Retinal pigment epithelial cell (primary cell): Measurements from ENCODE around the gene TNS4.
A peak's percentile ranks its signal among the peaks of the same experiment; 100 is the strongest.

Source experiments
- DNase-seq: peaks from one replicate; pipeline ENCODE4 v3.0.0-alpha.2; 2010; ENCODE audit warnings: low read depth
- H3K4me3 ChIP-seq: 2 replicates; pipeline ENCODE4 v1.5.1; 2011; ENCODE audit warnings: mild to moderate bottlenecking, low read length, control low read depth, moderate library complexity
- TF ChIP-seq, protein P1 (sequence below): conservative IDR thresholded peaks from 2 replicates; pipeline ENCODE4 v1.5.1; 2011; ENCODE audit warnings: low read depth, low read length, control low read depth, inconsistent platforms

The TNS4 gene

DNA sequence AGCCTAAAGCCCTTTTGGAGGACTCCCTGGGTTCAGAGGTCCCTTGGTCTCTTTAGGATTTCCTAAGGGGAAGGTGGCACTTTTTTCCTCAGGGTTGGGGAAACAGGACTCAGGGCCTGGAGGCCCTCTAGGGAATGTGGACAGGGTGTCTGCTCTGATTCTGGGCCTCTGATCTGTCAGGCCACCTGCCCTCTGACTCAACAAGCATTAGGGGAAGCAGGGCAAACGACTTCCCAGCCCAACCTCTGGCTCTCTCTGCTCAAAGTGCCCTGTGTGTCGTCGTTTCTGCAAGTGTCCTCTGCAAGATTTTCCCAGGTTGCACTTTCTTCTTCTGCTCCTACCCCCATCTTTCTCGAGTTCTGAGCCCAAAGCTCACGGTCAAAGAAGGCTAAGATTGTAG is 64.8 kb downstream of the TNS4 start:
- no peak overlapping the region for H3K4me3 ChIP-seq
- DNase-seq: no peak
- TF ChIP-seq, protein P1, sequence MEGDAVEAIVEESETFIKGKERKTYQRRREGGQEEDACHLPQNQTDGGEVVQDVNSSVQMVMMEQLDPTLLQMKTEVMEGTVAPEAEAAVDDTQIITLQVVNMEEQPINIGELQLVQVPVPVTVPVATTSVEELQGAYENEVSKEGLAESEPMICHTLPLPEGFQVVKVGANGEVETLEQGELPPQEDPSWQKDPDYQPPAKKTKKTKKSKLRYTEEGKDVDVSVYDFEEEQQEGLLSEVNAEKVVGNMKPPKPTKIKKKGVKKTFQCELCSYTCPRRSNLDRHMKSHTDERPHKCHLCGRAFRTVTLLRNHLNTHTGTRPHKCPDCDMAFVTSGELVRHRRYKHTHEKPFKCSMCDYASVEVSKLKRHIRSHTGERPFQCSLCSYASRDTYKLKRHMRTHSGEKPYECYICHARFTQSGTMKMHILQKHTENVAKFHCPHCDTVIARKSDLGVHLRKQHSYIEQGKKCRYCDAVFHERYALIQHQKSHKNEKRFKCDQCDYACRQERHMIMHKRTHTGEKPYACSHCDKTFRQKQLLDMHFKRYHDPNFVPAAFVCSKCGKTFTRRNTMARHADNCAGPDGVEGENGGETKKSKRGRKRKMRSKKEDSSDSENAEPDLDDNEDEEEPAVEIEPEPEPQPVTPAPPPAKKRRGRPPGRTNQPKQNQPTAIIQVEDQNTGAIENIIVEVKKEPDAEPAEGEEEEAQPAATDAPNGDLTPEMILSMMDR: no peak

DNA sequence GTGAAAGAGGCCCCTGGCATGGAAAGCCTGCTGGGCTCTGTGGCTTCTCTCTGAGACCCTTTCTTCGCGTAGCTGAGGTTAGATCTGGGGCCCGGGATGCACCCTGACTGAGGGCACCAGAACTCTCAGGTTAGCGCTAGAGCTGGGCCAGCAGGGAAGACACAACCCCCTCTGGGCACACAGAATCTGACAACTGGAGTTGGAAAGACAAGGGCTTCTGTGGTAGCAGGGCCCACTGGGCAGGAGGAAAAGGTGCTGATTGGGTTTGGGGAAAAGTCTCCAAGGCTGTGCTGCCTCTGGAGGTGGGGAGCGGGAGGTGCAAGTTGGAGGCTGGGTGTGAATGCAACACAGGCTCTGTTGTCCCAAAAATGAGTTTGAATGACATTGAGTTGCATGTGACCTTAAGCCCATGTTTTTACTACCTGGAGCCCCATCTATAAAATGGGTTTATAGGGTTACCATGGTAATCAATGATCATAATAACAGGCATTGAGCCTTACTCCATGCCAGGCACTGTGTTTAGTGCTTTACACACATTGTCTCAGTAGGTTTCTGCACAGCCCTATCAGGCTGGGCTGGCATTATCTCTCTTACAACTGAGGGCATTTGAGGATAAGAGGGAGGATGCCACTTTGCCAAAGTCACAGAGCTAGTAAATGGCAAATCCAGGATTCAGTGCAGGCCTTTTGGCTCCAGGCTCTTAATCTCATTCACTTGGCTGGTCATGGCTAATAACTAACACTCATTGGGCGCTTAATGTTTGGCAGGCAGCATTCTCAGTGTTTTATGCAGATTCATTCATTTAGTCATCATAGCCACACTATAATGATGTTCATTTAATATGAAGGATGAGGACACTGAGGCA is 67.6 kb downstream of the TNS4 start:
- DNase-seq: no peak
- no peak overlapping the region for H3K4me3 ChIP-seq
- TF ChIP-seq, protein P1: peak; percentile 61

DNA sequence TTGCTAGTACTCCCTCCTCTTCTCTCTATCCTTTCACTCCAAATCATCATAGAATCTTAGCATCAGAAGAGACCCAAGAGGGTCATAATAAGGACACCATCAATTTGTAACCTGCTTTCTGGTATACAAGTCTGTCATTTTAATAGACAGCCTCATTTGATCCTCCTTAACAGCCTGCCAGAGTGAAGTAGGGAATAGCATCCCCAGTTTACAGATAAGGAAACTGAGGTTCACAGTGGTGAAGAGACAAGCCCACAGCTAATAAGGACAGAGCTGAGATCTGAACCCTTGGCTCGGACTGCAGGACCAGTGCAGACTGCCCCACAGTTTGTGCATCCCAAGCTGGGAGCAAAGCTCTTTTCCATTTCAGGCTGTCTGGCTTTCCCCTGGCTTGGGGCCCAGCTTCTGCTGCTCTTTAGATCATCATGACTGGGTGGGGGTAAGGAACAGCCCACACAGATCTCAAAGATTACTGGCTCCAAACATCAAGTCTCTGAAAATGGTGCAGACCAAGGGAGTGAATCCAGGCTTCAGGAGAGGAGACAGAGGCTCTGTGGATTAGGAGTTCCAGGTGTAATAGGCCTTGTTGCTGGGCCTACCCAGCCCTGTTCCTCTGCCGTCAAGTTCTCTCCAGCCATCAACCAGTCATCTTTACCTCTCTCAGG is 68.4 kb downstream of the TNS4 start:
- TF ChIP-seq, protein P1: no peak
- no peak overlapping the region for H3K4me3 ChIP-seq
- DNase-seq: no peak

DNA sequence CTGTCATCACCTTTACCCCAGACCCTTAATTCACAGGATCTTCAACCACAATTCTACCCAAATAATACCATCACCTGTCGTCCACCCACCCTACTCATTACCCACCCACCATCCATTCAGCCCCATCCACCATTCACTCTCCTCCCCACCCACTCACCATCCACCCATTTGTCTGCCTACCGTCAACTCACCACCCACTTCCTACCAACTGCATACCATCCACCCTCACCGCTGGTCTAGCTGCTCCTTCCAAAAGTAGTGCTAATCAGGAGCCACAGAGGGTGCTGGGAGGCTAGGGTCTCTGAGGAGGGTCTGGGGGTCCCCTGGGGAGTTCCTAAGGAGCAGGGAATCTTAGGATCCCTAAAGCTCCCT is 70.2 kb downstream of the TNS4 start:
- H3K4me3 ChIP-seq: no peak overlapping the region
- TF ChIP-seq, protein P1: no peak
- DNase-seq: no peak

DNA sequence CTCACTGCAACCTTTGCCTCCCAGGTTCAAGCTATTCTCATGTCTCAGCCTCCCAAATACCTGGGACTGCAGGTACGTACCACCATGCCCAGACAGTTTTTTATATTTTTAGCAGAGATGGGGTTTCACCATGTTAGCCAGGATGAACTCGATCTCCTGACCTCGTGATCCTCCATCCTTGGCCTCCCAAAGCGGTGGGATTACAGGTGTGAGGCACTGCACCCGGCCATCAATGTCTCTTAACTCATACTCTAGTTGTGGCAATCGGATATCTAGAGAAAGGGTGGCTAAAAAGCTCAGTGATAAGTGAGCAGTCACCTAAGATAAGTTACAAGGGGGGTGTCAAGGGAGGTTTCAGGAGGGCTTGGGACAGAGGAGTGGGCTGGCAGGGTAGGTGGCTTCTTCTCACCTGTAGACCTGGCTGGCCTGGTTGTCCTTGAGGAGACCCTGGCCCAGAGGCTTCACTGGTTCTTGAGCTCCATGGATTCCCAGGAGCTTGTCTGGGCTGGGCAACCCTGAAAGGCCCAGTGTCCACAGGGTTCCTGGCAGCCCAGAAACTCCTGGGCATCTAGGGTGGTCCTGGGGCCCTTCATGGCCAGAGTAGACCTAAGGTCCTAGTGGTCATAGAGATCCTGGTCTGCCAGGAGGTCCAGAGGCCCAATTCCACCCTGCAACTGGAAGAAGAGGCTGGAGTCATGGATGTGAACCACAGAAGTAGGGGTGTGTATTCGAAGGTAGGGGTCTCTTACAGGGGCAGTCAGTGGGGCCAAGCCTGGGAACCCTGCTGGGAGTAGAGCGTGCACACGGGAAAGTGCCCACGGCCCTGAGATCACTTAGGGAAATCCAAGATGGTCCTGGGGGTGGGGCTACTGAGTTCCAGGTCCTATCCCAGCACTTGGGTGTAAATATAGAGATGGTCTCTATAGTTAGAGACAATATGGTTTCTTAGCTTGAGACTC is 70.9 kb downstream of the TNS4 start:
- DNase-seq: no peak
- TF ChIP-seq, protein P1: no peak
- H3K4me3 ChIP-seq: no peak overlapping the region

DNA sequence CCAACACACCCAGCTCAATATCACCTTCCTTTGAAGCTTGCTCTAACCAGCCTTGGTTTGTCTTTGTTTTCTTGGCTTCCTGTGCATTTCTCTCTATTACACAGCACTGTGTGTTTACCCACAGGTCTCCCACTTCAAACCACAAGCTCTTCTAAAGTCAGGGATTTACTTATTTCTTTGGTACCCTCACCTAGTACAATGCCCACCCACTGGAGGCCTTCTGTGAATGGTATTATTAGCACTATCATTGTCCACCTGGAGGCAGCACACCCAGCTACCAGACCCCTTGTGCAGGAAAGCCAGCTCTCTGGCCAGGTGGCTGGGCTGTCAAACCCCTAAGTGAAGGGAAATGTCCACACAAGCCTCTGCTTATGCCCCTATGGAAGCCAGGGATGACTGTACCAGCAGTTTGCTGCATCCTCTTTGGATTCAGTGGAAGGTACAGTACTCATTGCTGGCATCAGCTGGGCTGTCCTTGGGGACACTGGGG is 74.4 kb downstream of the TNS4 start:
- DNase-seq: no peak
- TF ChIP-seq, protein P1: no peak
- no peak overlapping the region for H3K4me3 ChIP-seq
